HG03280 (cell line): ENCODE measurements around the gene NADK.

Experiments used
- ATAC-seq: cut with Tn5 transposase; IDR thresholded peaks from one replicate; pipeline ENCODE4 v1.9.1; 2021; ENCODE audit warnings: mild to moderate bottlenecking, moderate library complexity; ENCODE audit not compliant: unreplicated experiment

NADK gene

DNA sequence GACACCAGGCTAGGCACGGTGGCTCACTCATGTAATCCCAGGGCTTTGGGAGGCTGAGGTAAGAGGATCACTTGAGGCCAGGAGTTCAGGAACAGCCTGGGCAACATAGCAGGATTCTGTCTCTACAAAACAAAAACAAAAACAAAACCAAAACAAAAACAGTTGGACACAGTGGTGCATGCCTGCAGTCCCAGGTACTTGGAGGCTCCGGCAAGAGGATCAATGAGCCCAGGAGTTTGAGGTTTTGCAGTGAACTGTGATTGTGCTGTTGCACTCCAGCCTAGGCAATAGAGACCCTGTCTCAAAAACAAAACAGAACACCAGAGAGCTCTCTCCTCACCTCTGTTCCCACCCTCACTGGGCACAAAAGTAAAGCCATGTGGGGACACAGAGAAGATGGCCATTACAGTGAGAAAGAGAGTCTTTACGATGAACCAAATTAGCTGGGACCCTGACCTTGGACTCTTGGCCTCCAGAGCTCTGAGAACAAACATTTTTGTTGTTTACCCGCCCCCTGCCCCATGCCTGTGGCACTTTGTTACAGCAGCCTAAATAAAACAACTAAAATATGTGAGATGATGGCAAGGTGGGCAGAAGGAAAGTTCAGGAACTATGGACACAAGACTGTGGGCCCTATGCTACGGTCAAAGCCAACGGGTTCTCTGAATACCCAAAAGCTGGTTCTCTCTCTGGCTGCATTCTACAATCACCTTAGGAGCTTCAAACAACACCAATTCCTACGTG, 9.8 kb downstream of the NADK start:
- no peak for ATAC-seq

DNA sequence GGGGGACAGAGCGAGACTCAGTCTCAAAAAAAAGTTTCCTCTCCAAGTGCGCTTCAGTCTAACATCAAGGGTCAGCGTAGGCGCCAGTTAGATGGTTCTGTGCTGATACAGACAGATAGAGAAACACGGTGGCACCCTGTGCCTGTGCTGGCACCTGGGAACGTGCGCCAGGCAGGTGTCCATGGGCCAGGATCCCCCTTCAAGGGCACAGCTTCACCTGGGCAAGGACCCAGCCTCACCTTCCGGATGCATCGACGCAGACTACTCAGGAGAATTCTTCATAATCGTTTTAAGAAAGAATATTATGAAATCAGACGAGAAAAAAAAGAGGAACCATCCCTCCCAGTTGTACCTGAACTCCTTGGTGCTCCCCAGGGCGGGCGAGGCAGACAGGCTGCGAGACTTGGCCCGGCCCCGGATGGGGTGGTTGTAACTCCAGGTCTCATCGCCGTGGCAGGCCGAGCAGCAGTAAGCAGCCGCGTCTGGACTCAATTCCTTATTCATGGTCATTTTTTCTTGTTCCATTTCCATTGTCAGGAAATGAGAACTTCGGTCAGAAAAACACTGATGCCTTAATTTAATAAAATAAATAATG, 13.3 kb downstream of the NADK start:
- no peak for ATAC-seq

DNA sequence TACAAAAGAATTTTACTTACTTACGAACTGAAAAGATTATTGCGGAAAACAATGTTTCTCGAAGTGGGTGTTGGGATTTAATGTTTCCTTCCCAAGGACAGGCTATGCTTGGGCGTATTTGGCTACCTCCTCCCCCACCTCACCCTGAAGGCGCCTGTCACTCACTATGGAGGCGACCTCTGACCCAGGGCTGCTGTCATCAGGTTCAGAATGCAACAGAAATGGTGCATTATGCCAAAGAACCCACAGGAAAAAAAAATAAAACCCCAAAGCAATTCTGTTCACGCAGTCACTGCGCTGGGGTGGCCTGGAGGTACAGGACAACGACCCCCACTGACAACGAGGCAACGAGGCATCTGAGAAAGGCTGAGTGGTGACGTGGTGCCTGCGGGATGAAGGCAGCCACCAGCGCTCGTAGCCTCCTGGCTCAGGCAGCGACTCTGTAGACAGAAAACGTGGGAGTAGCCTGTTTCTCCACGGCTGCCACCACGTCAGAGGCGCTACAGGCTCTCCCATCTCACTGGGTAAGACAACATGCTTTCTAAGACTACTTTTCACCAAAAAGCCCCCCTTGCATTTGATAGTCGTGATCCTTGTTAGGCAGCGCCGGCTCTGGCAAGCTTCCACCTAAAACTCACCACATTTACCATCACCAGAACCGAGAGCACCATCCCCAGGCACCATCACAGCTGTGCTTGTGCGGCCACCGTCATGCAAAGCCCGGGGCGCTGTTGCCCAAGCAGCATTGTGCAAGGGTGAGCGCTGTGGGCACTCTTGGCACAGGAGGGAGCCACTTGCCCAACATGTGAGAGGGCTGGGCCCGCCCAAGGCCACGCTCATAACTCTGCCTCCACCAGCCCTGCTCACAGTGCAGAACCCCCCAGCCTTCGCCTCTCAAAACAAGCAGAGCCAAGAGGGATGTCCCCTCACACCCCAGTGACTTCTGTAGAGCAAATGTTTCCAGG, 14.3 kb downstream of the NADK start:
- no peak for ATAC-seq

DNA sequence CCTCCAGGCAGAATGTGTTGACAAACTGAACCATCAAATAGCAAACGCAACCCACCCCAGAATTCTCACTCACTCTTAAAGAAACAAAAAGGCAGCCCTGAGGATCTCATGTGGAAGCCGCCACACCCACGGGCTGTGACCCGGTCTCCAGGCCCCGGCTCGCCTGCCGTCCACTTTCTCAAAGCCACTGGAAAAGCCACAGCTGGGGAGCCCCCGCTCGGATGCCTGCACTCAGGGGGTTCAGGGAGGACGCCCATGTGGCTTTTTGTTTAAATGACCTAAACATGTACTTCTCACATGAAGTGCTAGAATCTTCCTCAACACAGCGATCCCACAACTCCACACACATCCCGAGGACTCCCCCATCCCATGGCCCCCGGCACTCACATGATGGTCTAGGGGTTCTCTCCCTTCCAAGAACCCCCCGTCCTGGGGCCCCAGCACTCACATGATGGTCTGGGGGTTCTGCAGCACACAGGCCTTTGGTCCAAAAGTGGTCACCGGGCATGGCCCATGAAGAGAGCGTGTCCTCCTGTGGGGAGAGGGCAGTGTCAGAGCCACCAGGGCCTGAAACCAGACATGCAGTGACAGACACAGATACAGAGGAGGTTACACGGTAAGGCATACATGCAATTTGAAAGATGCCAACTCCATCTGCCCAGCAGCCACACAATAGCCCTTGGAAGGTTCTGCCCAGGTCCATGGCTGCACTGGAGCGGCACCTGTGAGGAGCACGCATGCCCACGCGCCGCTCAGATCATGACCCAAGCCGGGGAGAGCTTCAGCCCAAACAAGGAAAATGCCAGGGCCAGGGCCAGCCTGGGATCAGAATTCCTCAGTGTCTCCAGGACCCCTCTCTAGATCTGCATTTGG, 16.5 kb downstream of the NADK start:
- ATAC-seq: no peak

DNA sequence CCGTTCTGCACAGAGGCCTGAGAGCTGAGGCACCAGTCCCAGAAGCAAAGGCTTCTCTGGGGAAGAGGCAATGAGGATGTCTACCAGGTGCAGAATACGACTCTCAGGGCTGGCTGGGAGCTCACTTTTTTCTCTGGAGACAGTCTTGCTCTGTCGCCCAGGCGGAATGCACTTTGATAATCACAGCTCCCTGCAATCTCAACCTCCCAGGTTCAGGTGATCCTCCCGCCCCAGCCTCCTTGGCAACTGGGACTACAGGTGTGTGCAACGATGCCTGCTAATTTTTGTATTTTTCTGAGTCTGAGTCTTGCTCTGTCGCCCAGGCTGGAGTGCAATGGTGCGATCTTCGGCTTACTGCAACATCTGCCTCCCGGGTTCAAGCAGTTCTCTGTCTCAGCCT, 17.6 kb downstream of the NADK start:
- no peak for ATAC-seq

DNA sequence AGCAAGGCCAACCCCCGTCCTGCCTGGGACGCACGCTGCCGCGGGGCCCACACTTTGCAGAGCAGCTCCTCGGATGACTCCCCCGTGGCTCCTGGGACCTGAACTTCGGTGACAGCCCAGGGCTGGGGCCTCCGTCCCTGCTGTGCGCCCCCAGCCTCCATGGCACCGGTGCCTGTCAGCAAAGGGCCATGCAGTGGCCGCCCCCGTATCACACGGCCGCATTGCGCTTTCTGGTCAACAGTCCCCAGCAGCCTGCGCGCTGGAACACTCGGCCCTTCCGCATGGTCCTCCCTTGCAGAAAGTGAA, 18.0 kb downstream of the NADK start:
- ATAC-seq: no peak

DNA sequence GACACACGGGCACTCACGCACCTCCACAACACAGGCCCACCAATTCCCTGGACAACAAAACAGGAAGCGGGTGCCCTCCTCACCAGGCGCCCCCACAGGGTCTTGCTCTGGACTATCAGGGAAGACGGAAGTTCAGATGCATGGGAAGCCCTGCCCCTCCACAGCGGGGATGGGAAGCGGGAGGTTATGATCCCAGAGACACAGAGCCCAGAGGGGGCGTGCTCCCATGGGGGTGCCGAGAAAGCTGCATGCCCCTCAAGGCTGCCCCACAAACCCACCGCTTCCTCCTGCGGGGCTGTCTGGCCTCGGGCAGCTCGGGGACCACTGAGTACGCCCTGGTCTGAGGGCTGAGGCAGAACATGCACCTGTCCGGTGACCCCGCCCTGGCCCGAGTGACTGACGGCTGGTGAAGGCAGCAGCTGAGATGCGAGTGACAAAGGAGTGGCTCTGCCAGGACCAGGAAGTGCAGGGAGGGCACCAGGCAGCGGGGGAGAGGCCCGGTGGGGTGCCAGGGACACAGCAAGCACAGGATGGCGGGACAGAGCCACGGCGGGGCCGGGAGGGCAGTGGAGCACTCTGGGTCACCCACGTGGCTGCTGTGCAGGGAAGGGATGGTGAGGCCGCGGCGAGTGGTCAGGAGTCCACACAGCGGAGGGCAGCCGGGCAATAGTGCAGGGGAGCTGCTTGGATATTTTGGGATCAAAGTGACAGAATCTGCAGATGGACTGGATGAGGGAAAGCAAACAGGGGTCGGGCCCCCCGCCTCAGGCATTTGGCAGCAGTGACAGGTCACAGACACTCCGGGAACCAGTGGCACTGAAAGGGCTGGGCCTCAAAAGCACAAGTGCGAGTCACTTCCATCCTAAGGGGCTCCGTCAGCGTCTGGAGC, 18.6 kb downstream of the NADK start:
- no peak for ATAC-seq

DNA sequence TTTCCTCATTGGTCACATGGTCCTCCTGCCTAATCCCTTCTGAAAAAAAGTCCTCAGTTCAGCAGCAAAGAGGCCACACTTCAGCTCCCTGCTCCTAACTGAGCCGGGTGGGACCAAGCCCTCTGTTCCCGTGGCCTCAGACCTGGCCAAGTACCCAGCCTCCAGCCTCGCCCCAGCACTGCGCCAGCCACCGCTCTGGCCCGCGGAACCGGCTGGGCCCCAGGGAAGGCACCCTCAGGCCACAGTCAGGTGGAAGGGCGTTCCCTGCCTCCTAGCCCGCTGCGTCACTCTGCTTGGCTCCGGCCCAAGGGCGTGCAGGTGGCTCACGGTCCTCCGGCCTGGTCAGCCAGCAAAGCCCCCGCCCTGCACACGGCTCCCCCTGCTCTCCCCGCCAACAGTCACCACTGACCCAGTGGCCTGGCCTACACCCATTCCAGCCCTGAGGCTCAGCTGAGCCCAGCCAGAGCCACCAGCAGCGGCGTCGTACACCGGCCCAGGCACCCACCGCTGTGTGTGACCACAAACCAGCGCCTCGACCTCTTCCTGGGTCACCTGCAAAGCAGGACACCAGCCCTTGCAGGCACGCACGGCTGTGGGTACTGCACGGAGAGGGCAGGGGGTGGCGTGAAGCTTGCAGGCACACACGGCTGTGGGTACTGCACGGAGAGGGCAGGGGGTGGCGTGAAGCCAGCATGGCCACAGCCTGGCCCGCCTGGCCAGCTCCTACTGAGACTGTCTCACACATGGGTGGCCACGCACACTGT, 19.4 kb downstream of the NADK start:
- ATAC-seq: no peak

DNA sequence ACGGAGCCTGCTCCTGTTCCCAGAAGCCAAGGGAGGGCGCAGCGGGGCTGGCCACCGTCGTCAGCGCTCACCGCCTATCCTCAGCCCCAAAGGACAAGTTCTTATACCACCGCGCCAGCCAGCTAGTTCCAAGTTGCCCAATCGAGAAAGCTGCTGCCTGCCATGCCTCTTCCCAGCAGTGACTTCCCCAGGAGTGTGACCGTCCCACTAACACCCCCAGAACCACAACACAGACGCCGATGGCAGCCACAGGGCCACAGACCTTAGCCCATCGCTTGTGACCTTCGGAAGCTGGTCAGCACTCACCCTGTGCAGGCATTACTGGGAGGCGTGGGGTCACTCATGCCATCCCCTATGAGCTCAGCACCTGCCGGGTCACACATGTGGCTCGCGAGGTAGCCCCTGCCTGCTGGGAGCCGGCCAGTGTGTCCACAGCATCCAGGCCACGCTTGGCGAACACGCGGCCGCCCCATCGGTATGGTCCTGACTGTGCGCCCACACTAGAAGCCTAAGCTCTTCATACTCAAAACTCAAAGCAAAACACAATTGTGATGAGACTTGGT, 20.1 kb downstream of the NADK start:
- no peak for ATAC-seq

DNA sequence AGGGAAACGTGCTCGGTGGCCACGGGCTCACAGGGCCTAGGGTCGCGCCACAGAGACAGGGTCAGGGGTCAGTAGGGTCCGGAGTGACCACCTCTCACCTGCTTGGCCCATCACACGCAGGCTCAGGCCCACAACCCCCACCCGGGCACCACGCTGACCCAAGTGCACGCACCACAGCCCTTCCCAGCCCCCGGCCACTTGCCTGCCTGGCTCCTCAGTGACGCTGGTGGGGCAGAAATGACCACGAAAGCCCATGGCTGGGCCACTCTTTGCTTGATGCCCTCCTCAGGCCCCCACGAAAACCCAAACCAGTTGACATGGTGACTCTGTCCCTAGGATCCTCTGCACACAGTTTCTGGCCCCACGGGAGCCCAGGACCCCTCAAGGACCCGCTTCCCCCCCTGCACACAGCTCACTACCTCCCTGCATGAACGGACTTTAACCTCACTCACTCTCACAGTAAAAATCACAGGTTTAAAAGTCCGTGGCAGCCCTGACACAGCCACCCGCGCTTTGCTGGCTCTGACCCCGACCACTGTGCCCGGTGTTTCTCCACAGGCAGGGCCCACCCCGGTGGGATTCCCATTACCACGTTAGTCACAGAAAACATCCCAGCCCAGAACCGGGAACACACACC, 20.7 kb downstream of the NADK start:
- no peak for ATAC-seq

DNA sequence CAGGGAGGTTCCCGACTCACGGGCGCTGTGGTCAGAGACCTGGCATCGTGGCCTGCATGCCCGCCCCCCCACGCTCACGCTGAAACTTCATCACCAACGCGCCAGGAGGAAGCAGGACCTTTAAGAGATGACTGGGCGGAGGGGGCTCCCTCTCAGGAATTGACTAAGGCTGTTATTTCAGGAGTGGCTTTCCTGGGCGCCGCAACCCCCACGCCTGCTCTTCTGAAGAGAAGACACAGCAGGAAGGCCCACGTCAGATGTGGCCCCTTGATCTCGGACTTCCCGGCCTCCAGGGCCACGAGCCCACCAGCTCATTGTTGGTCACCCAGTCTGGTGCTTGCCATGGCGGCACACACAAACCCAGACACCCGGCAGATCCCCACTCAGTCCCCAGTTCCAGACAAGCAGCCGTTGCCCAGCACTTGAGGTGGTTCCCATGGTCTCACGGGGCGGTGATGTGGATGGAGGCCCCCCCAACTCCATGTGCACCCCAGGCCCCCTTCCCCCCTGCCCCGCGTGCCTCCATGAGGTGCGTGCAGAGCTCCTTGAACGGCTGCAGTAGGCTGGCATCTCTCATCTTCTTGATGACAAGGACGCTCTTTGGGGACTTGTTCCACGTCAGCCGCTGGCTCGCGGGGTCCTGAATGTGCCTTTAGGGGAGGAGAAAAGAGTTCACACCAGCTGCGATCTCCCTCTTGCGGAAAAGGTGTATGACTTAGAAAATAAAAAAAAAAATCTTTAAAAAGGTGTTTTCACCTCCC, 21.4 kb downstream of the NADK start:
- ATAC-seq: no peak

DNA sequence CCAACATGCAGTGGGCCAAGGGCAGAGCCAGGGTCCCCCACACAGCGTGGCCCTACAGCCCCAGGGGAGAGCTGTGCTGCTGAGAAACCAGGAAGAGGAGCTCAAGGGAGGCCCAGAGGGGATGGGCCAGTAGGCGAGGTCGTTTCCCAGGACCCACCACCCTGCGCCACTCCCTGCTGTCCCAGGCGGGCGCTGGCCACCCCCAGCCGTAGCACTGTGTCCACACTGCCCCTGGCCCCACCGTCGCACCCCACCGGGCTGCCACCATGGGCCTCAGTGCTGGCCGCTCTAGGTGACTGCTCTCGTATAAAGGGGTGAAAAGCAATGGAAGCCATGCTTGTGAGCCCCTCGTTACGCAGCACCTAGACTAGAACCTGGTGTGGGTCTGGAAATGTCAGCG, 22.4 kb downstream of the NADK start:
- ATAC-seq: no peak

DNA sequence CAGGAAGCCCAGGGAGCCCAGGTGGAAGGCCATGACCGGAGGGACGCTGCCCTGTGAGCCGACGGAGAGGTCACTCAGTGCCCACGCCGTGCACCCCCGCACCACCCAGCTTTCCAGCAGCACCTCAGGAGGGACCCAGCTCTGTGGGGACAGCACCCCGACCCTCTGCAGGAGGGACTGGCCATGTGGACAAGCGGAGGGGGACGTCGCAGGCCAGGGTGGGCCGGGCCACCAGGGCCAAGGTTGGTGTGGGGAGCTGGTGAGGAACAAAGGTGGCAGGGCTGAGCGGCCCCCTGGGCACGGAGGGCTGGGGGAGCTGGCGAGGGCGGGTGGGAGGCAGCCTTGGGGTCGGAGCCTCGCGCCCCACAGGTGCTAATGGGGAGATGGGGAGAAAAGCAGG, 22.8 kb downstream of the NADK start:
- no peak for ATAC-seq

DNA sequence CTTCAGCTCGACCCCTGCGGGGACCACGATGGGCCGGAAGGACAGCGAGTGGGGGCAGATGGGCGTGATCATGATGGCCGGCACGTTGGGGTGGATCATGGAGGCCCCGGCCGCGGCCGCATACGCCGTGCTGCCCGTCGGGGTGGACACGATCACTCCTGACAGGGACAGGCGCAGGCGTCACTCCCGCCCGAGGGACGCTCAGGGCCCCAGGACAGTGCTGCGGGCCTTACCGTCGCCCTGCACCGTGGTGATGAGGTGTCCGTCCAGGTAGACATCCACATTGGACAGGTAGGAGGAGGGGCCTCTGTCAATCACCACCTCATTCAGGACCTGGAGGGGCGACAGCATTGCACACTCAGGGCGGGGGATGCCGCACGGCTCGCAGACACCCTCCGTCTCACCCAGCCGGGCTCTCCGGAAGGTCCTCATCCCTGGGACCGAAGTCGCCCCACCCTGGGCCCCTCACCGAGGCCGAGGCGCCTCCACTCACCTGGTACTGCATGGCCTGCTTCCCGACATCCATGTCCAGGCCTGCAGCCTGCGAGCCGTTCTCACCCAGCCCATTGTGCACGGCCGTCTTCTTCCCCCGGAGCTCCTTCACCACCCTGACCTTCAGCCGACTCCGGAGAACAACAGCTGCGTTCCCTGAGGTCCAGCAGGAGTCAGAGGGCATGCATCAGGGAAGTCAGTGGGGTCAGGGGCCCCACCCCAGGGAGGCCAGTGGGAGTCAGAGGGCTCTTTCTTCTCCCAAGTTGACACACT, 24.0 kb downstream of the NADK start:
- ATAC-seq: no peak

DNA sequence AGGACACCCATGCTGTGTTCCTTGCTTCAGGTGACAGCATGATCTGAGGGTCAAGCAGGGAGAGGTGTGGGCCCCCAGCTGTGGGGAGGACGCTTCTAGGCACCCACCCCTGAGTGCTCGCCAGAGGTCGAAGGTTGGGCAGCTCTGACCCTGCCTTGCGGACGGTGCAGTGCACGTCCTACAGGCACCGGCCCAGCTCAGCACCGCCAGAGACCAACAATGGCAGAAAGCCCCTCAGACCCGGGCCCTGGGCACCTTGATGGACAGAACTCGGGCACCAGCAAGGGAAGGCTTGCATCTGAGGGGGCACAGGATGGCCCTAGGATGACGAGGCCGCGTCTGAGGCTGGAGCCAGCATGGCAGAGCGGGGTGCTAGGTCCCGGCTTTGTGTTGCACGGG, 24.7 kb downstream of the NADK start:
- ATAC-seq: no peak

DNA sequence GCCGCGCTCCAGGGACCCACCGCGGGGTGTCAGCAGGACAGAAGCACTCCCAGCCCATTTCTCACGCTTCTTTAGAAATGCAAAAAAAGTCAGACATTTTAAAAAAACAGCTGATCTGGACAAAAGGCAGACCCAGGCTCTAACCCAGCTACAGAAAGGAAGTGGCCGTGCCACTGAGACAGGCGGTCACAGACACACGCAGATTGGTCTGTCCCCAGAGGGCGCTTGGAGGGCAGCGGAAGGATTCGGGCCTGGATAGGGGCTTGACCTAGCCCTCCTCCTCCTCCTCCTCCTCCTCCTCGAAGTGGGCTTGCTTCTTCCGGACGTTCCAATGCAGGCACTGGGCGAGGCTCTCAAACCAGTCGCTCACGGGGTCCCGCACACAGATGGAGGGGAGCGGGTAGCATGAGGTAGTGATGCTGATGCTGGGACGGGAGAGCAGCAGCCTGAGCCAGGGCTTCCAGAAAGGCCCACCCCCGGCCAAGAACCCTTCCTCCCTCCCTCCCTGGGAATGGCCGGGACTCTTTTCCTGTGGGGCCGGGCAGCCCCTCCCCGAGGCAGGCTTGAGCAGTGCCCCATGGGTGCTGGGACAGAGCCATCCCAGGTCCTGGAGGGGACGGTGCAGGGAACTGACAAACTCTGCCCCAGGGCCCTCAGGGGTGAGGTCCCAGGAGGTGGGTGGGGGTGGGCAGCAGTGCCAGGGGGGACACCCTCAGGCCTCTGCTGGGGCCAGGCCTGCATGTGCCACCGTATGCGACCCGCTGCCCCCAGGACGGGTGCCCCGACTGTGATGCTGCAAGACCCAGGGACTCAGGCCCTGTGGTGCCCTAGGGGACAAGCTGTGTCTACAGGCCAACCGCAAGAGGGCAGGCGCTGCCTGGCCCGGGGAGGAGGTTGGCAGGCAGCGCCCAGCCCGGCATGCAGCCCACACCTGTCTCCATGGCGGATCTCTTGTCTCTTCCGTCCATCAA, 25.3 kb downstream of the NADK start:
- ATAC-seq: no peak
